NCI-H226 (cell line): ENCODE data around the gene DHRSX.
"Not testable (repeated sequence)": the region's sequence is repeated elsewhere in the genome, so short reads cannot be mapped to it uniquely, and the experiment has no call there.

Experiments used
- DNase-seq: peaks from one replicate; pipeline ENCODE4 v3.0.0-alpha.2; 2015

The DHRSX gene

DNA sequence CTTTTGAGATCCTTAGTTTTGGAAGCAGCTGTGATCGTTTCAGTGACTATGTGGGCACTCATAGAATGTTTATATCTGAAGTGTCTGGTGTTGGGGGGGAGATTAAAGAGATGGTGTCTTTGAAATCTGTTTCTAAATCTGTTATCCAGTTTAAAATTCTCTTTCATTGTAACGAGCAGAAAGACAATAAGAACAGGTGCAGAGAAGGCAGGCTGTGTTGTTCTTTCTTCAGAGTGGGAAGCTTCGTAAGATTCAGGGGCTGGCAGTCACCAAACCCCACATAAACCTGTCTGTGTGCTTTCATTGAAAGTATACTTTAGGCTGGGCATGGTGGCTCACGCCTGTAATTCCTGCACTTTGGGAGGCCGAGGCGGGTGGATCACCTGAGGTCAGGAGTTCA lies 16.3 kb upstream of the DHRSX start:
- no peak for DNase-seq

DNA sequence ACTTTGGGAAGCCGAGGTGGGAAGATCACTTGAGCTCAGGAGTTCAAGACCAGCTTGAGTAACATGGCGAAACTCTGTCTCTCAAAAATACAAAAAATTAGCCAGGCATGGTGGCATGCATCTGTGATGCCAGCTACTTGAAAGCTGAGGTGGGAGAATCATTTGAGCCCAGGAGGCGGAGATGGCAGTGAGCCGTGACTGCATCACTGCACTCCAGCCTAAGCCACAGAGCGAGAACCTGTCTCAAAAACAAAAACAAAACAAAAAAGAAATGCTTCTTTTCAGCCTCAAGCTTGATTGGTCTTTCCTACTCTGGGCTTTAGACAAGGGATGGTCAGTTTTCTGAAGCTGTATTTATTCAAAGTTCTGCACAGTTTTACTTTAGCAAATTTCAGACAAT lies 15.8 kb upstream of the DHRSX start:
- DNase-seq: no peak

DNA sequence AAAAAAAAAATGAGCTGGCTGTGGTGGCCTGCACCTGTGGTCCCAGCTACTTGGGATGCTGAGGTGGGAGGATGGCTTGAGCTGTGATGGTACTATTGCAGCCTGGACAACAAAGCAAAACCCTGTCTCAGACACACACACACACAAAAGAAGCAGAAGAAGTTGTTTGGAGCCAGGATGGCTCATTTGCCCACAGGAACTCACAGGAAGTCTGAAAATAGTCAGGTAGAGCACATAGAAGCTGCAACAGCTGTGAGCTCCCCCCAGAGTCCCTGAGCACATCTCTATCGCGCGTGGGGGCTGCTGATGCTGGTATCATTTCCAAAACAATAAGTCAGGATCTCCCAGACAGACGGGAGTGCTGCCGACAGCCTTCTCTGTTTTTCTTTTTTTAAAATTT lies 13.4 kb upstream of the DHRSX start:
- DNase-seq: no peak

DNA sequence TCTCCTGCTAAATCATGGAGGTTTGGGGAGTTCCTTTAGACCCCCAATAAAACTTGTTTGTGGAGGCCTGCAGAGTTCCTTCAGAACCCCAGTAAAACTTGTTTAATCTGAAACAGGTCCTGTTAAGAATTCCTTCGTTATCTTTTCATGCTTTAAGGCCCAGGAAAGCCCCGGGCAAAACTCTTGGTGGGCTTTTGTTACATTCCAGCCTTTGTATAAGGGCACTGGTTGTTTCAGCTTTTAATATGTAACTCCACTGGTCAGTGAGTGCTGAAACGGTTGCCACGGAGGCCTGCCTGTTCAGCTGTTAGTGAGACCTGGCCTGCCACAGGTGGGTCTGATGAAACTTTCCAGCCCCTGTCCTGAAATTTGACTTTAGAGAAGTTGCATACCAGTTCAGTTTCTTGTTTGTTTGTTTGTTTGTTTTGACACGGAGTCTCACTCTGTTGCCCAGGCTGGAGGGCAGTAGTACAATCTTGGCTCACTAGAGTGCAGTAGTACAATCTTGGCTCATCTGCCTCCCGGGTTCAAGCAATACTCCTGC lies 12.4 kb upstream of the DHRSX start:
- DNase-seq: no peak

DNA sequence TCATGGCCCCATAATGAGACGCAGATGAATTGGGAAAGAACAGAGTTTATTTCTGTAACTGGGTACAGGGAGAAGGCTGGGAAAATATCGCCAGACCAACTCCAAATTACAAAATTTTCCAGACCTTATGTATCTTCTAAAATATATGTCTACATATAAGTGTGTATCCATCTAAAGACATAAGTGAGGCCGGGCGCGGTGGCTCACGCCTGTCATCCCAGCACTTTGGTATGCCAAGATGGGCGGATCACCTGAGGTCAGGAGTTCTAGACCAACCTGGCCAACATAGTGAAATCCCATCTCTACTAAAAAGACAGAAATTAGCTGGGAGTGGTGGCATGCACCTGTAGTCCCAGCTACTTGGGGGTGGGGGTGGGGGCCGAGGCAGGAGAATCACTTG lies 11.7 kb upstream of the DHRSX start:
- no peak for DNase-seq

DNA sequence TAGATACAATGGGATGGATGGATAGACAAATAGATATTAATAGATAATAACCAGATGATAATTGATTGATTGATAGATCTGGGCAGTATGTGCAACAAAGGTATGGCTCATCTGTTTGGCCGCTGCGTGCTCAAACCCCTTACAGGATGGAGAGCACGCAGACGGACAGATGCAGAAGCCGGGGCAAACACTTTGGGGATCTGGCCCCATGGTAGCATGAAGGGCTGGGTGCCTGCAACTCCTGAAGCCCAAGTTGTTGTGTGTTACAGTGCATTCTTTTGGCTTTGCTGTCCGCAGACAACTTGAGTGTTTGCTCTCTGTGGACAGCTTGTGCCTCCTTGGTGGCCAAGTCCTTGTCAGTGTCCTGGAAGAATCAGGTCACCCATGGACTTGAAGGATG lies 10.6 kb upstream of the DHRSX start:
- DNase-seq: no peak

DNA sequence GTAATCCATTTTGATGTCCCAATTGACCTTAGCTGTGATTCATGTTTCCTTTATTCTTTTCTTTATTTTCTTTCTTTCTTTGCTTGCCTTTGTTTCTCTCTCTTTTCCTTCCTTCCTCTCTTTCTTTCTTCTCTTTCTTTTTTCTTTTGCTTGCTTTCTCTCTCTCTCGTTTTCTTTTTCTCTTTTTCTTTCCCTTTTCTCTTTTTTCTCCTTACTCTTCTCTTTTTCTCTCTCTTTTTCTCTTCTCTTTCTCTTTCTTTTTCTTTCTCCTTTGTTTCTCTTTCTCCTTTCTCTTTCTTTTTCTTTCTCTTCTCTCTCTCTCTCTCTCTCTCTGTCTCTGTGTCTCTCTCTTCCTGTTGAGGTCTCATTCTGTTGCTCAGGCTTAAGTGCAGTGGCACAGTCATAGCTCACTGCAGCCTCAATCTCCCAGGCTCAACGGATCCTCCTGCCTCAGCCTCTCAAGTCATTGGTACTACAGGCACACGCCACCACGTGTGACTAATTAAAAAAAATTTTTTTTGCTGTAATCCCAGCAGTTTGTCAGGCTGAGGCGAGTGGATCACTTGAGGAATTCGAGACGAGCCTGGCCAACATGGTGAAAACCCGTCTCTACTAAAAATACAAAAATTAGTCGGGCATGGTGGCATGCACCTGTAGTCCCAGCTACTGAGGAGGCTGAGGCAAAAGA lies 8.0 kb upstream of the DHRSX start:
- no peak for DNase-seq

DNA sequence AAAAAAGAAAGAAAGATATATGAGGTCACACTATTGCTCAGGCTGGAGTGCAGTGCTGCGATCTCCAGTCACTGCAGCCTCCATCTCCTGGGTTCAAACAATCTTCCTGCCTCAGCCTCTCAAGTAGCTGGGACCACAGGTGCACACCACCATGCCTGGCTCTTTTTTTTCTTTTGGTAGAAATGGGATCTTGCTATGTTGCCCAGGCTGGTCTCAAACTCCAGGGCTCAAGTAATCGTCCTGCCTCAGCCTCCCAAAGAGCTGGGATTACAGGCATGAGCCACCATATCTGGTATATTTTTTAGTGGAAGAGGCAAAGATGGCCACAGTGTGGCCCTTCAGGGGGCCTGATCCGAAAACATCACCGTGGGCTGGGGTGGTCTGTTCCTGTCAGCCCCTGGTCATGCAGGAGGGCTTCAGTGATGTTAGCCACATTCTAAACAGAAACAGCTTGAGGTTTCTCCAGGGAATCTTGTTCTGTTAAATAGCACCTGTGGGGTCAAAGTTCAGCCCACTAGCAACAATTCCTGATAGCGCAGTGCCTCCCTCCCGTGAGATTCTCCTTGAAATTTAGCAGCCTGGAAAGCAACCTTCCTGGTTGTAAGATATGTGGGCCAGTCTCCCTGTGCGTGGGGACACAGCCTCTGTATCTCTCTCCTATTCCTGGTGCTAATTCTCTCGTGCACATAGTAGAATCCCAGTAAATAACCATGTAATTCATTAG lies 7.3 kb upstream of the DHRSX start:
- no peak for DNase-seq

DNA sequence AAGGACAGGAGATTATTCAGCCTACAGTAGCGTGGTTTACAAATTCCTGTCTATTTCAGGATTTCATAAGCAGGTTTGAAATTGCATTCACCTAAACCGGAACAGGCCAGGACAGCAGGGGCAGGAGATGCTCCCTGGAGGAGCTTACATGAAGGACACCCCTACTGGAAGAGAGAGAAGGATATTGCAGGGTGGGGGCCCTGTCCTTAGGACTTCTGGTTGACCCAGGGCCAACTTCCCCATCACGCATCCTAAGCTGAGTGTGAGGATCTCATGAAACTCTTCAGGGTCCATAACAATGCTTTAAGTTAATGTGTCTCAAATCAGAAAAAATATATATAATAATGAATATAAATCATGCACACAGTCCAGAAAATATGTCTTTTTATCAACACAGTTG lies 6.4 kb upstream of the DHRSX start:
- DNase-seq: no peak

DNA sequence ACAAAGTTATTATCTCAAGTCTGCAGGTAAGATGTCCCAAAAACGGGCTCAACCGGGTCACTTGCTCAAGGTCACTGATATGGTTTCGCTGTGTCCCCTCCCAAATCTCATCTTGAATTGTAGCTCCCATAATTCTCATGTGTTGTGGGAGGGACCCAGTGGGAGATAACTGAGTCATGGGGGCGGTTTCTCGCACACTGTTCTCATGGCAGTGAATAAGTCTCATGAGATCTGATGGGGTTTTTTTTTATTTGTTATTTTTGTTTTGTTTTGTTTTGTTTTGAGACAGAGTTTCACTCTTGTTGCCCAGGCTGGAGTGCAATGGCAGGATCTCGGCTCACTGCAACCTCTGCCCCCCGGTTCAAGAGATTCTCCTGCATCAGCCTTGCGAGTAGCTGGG lies 4.6 kb upstream of the DHRSX start:
- DNase-seq: not testable (repeated sequence)

DNA sequence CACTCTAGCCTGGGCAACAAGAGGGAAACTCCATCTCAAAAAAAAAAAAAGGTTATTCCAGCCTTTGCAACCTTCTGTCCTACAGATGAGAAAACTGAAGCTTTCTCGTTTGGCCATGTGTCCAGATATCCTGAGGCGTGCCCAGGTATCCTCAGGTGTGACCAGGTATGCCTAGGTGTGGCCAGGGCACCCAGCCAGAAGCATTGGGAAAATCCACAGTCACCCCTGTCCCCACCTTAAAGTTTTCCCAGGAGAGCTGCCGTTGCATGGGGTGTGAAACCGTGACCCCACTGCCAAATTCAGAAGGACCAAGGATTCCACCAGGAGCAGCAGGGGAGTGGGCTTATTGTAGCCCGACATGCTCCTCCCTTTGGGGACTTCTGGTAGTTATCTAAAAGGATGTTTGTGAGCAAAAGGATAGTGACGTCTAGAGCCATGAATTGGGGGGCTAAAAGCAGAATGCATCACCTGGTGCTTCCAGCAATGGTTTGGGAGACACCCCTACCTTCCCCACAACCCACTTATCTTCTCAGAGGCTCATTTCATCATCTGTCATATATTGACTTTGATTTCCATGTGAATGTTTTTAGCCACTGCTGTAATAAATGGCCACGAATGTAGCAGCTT lies 4.0 kb upstream of the DHRSX start:
- no peak for DNase-seq

DNA sequence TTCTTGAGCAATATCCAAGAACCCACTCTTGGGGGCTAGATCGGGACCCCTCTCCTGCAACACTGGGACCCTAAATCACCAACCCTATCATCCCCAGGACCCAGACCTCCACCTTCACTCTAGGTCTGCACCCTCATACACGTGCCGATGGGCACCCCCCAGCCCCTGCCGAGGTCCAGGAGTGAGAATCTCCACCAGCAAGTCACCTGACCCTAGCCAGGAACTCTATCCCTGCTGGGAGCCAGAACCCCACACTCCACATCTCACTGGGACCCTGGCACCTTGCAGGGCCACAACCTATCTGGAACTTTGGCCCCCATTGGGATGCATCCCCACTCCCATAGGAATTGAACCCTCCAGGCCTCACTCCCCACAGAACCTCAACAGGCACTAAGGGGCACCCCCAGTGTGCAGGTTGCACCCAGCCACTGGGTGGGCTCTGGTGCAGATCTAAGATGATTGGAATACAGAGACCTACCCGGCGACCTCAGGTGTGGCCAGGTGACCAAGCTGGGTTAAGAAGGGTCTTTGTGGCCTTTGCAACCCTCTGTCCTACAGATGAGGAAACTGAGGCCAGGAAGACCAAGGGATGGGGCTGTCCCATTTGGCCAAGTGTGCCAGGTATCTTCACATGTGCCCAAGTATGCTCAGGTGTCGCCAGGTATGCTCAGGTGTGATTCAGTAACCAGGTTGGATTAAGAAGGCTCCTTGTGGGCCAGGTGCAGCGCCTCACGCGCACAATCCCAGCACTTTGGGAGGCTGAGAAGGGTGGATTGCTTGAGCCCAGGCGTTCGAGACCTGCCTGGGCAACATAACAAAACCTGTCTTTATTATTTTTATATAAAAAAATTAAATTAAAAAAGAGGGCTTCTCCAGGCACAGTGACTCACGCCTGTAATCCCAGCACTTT lies 3.1 kb upstream of the DHRSX start:
- no peak for DNase-seq

DNA sequence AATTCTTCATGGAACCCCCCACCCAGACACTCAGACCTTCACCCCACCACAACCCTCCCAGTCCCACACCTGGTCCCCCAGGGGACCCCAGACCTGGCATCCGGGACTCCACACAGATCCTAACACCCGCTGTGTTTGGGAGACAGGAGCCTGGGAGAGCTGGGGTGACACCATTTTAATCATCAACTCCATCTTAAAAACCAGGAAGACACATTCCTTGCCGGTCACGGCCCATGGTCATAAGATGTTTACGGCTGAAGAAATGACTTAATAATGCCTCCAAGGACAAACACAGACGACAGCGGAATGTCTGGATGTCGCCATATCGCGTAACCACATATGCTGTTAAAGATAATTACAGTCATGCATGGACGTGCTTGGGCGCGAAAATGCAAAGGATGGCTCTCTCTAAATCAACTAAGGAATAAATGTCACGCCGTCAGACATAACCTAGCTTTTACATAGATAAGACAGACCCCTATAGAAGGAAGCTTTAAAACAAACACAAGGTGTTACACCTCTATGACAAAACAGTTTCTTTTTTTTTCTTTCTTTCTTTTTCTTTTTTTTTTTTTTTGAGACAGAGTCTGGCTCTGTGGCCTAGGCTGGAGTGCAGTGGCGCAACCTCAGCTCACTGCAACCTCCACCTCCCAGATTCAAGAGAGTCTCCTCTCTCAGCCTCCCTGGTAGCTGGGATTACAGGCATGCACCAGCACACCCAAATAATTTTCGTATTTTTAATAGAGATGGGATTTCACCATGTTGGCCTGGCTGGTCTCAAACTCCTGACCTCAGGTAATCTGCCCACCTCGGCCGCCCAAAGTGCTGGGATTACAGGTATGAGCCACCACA lies 2.1 kb upstream of the DHRSX start:
- no peak for DNase-seq

DNA sequence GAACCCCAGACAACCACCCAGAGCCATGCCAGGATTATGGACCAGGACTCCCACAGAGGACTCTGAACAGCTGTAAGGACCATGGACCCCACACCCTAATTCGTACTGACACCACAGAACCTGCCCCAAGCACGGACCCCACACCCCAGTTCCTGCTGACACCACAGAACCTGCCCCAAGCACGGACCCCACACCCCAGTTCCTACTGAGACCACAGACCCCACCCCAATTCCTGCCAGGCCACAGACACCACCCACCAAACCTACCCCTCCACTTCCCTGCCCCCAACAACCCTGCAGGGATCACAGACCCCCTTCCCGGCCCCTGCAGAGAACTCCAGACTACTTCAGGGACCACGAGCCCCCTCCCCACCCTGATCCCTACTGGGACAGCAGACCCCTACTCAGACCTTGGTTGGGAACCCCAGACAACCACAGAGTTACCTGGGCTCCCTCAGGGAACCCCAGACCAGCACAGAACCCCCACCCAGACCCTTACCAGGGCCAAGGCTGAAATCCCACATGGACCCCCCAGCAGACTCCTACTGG lies 1.4 kb upstream of the DHRSX start:
- DNase-seq: no peak

DNA sequence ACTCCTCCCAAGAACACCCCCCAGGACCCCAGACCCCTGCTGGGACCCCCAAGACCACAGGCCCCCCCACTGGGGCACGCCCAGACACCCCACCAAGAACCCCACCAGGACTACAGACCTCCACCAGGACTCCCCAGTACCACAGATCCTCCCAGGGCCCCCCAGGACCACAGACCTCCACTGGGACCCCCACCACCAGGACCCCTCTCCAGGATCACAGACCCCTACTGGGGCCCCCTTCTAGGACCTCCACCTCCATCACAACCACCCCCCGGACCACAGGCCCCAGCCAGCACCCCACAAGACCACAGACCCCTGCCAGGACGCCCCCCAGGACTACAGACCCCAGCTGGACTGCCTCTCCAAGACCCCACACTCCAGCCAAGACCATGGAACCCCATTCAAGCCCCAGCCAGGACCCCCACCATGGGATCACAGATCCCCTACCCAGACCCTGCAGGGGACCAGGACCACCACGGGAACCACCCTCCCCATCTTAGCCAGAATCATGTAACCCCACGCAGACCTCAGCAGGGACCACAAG lies 855 bp upstream of the DHRSX start:
- DNase-seq: no peak

DNA sequence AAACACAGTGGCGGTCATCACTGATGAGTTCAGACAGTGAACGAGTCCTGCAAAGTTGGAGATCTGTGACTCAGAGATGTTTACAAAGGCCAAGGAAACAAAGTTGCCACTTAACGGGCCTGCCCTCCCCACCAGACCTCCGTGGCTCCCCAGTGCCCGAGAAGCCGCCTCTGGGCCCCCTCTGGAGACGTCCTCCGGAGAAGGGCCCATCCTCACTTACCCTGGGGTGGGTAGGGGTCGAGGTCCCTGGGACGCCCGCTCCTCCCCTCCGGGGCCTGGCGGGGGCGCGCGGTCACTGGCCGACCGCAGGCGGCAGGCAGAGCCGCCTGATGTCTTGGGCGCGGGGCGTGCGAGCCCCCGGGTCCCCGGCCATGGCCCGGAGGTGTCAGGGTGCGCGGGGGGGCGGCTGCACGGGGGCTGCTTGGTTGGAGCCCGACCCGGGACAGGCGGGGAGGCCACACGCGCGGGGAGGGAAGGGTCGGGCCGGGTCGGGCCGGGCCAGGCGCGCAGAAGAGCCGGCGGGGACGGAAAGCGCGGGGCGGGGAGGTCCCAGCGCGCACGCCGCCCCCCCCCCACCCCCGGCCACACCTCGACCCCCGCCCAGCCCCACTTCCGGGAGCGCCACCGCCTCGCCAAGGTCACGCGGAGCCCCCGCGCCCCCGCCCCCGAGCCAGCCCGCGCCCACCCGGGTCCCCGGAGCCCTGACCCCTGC lies 529 bp downstream of the DHRSX start:
- DNase-seq: no peak

DNA sequence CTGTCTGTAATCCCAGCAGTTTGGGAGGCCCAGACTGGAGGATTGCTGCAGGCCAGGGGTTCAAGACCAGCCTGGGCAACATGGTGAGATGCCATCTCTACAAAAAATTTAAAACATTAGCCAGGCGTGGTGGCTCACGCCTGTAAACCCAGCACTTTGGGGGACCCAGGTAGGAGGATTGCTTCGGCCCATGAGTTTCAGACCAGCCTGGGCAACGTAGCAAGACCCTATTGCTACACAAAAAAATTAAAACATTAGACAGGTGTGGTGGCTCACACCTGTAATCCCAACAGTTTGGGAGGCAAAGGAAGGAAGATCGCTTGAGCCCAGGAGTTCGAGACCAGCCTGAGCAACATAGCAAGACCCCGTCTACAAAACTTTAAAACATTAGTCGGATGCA lies 1.3 kb downstream of the DHRSX start:
- no peak for DNase-seq

DNA sequence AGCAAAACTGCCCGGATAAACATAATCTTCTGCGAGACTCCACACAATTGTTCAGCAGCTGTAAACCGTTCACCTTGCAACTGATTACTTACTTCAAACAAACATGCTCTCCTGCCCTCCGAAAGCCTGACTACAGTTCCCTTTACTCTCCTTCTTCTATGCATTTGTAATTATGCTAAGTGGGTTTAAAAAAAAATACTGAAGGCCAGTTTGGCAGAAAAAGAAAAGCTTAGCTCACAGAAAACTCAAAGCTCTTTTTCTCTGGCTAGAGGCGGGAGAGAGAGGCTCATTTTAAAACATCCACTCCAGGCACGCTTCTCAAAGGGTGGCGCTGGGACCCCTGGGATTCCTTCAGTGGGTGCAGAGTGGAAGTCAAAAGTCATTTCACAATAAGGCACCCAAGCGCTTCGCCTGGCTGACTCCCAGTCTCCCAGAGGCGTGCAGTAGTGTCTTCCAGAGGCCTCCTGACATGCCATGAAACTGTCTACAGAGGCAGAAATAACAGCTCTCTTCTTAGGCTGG lies 1.9 kb downstream of the DHRSX start:
- DNase-seq: no peak

DNA sequence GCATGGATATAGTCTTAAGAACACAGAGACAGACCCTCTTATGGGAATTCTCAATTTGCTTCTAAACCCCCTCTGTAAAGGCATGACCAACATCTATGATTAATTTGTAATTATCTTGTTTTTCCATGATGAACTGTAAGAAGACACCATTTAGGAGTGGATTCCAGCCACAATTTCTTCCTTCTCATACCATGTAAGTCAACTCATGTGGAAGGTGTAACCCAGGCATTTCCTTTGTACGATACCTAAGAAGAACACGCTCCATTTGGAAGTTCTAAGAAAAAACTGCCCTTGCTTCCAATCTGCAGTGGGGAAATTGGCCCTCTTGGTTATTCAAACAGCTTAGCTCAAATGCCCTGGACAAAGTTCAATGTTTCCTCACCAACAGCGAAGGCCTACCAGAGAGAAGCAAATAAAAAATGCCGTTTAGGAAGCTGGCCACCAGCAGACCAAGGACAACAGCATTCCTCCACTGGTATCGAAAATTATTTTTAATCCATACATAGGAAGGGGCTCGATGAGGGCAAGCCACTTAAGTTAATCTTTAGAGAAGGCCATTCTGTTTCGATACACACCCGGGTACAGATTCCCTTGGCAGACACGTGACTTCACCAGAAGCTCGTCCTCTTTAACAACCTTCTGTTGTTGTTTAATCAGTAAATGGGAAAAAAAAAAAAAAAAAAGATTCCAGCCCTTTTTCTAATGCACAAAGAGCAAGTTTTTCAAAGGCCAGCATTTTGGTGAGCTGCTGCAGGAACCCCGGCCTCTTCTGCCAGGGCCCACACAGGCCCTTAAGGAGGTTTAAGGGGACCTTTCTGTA lies 2.6 kb downstream of the DHRSX start:
- no peak for DNase-seq

DNA sequence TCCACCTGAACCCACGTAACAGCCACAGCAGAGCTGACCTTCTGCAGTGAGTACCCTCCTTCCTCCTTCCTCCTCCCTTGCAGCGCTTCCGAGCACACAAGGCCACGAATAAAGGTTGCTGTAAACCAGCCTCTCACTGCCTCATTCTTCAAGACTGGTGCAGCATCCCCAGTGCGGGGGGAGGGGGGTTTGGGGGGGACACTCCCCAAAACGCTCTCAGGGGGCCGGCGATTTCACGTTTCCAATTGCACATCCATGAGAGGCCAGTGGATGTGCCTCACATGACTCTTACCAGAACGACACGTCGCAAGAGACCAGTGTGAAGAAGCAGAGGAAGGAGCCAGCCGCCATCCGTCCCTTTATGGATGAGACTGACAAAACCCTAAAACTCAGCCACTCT lies 5.2 kb downstream of the DHRSX start:
- no peak for DNase-seq
